Measurements from ENCODE around the gene KIF1C. TPM values are rescaled to one million over a fixed set of nuclear protein-coding genes. Genes with fewer than 3 reads are reported as not detected.

KIF1C gene
- total RNA-seq, 1 donor from 2014 or later, result 81.7 TPM

DNA sequence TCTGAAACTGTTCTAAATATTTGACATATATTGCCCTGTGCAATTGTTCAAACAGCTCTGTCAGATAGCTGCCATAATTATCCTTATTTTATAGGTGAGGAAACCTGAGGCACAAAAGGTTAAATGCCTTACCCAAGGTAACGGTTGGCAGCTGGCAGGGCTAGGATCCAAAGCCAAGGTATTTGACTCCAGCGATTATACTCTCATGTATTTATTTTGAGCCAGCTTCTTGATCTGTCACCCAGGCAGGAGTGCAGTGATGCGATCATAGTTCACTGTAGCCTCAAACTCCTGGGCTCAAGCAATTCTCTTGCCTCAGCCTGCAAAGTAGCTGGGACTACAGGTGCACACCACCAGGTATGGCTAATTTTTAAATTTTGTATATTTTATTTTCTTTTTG is 39.6 kb upstream of the KIF1C start:
- Mint-ChIP-seq H3K9me3 (no peaks in the 10 kb centered on the region), H3K4me3 (no peak overlapping the region)

DNA sequence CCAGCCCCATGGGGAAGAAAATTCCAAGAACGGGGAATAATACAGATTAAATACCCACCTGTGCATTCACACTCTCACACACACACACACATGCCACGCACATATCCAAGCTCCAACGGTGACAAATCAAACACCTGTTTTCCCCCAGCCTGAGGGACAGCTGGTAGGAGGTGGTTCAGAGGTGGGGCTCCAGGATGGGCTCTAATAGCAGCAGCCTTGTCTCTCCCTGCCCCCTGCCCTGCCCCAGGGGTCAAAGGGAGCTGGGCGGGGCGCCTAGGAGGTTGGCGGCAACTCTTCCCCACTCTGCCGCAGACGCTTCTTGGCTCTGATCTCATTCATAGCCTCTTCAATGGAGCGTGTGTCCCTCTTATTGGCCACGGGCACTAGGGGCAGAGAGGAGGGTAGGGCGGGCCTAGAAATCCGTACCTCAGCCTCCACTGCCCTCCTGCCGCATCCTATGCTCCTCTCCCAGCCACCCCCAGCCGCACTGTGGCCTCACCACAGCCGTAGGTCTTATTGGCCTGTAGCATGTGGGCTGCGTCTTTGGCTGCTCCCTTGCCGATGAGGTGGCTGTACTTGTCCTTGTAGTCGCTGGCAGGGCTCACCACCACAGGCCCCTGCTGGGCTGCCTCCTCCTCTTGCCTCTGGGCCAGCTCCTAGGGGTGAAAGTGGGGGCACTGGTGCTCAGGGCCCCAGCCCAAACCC is 38.3 kb upstream of the KIF1C start:
- Mint-ChIP-seq H3K27ac (no peak overlapping the region), H3K4me1 (no peaks in the 10 kb centered on the region), H3K9me3 (no peaks in the 10 kb centered on the region), H3K27me3 (ENCODE audit: low read depth) (no peaks in the 10 kb centered on the region), H3K4me3 (no peak overlapping the region), H3K36me3 (peaks cover 23% of the 10 kb centered on the region)
- DNase-seq (ENCODE audit: low spot score in 2 of 2, unreplicated experiment in 2 of 2), result no peak
- TF ChIP-seq, protein P1, sequence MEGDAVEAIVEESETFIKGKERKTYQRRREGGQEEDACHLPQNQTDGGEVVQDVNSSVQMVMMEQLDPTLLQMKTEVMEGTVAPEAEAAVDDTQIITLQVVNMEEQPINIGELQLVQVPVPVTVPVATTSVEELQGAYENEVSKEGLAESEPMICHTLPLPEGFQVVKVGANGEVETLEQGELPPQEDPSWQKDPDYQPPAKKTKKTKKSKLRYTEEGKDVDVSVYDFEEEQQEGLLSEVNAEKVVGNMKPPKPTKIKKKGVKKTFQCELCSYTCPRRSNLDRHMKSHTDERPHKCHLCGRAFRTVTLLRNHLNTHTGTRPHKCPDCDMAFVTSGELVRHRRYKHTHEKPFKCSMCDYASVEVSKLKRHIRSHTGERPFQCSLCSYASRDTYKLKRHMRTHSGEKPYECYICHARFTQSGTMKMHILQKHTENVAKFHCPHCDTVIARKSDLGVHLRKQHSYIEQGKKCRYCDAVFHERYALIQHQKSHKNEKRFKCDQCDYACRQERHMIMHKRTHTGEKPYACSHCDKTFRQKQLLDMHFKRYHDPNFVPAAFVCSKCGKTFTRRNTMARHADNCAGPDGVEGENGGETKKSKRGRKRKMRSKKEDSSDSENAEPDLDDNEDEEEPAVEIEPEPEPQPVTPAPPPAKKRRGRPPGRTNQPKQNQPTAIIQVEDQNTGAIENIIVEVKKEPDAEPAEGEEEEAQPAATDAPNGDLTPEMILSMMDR (IDR thresholded peaks at IDR 0.05; ENCODE audit: unreplicated experiment), result no peak

More for the DNA sequence above, 39.6 kb upstream of the KIF1C start:
- Mint-ChIP-seq H3K36me3 (peaks cover 21% of the 10 kb centered on the region), H3K4me1 (no peaks in the 10 kb centered on the region), H3K27ac (no peak overlapping the region), H3K27me3 (ENCODE audit: low read depth) (no peaks in the 10 kb centered on the region)
- DNase-seq (ENCODE audit: low spot score in 2 of 2, unreplicated experiment in 2 of 2), result no peak
- TF ChIP-seq, protein P1 (IDR thresholded peaks at IDR 0.05; ENCODE audit: unreplicated experiment), result no peak

DNA sequence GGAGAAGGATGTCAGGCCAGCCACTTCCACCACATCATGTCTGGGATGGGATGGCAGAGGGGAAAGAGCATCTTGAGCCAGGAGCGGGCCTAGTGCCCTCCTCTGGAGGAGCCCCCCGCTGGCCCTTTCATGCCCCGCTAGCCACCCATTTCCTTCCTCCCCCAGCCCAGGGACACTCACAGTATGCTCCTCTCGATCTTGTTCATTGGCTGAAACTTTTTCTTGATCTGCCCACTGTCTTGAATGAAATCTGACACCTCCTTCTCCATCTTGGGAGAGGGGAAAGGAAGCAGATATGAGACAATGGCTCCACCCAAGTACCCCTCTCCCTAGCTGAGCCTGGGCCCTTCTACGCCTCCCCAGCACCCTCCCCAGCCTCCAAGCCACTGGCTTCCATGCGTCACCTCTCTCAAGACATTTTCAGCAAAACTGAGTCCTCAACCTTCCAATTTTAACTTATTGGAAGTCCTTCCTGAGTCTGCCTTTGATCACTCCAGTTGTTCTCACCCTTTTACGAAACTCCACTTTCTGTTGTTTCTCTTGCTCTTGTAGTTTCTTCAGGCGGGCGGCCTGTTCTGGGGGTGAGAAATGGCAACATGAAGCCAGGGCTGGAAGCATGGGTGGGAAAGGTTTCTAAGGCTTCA is 37.3 kb upstream of the KIF1C start:
- no peak overlapping the region for H3K27ac Mint-ChIP-seq
- H3K36me3 Mint-ChIP-seq, result peaks cover 26% of the 10 kb centered on the region
- H3K9me3 Mint-ChIP-seq, result no peaks in the 10 kb centered on the region
- H3K4me1 Mint-ChIP-seq, result peaks cover 3% of the 10 kb centered on the region
- TF ChIP-seq, protein P1 (IDR thresholded peaks at IDR 0.05; ENCODE audit: unreplicated experiment), result no peak
- no peaks in the 10 kb centered on the region for H3K27me3 Mint-ChIP-seq (ENCODE audit: low read depth)
- no peak overlapping the region for H3K4me3 Mint-ChIP-seq
- no peak for DNase-seq (ENCODE audit: low spot score in 2 of 2, unreplicated experiment in 2 of 2)

DNA sequence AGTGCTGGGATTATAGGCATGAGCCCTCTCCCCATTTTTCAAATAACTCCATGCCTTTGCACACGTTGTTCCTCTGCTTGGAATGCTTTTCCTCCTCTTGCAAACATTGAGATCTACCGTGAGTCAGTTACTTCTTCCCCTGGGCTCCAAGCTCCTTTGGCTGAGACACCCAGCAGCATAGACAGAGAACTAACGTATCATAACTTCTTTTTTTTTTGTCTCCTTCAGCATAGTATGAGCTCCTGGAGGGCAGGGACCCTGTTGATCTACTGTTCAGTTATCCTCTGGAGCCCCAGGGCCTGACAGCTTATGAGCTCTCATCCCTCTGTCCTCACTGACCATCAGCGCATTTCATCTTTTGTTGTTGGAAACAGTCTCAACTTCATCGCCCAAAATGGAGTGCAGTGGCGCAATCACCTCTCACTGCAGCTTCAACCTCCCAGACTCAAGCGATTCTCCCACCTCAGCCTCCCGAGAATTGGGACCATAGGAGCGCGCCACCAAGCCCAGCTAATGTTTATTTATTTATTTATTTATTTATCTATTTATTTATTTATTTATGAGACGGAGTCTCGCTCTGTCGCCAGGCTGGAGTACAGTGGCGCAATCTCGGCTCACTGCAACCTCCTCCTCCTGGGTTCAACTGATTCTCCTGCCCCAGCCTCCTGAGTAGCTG is 32.3 kb upstream of the KIF1C start:
- DNase-seq (ENCODE audit: low spot score in 2 of 2, unreplicated experiment in 2 of 2), result no peak
- Mint-ChIP-seq H3K9me3 (no peaks in the 10 kb centered on the region), H3K27me3 (ENCODE audit: low read depth) (no peaks in the 10 kb centered on the region), H3K36me3 (peaks cover 16% of the 10 kb centered on the region), H3K4me1 (peaks cover 30% of the 10 kb centered on the region), H3K4me3 (no peak overlapping the region), H3K27ac (peak overlapping the region; percentile 75)
- TF ChIP-seq, protein P1 (IDR thresholded peaks at IDR 0.05; ENCODE audit: unreplicated experiment), result no peak

DNA sequence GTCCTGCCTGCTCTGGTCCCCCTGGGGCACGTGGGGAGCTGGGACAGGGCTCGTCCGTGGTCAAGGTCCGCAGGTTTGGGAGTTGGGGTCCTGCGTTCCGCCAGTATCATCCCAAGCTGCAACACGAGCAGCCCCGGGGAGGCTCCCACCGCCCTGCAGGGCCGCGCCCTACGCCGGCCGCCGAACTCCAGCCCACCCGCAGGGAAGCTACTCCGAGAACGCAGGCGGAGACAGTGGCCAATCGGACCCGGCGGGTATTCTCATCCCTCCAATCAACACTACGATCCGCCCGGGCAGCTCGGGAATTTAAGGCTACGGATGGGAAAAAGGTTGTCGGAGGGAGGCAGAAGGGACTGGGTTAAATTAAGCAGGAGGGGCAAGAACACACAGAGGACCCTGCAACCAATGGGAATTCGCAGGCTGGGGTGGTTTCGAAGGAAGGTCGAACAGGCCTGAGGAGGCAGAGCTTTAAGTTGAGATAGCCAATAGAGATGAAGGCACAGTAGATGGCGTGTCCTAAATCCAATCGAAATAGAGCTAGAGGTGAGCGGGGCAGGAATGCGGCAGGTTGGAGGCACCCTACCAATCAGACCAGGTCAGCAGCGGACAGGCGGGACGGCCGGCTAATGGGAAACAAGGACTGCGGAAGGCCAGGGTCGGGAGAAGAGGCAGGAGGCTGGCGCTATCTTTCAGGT is 30.8 kb upstream of the KIF1C start:
- DNase-seq (ENCODE audit: low spot score in 2 of 2, unreplicated experiment in 2 of 2), result peak; percentile 95 to 96
- Mint-ChIP-seq H3K4me3 (no peak overlapping the region), H3K27me3 (ENCODE audit: low read depth) (no peaks in the 10 kb centered on the region), H3K4me1 (peaks cover 37% of the 10 kb centered on the region), H3K36me3 (peaks cover 17% of the 10 kb centered on the region), H3K27ac (no peak overlapping the region), H3K9me3 (no peaks in the 10 kb centered on the region)
- TF ChIP-seq, protein P1 (IDR thresholded peaks at IDR 0.05; ENCODE audit: unreplicated experiment), result no peak
